Osteocyte (in vitro differentiated cells): ENCODE measurements around the gene RSPH9. TPM values are rescaled to one million over a fixed set of nuclear protein-coding genes. Genes with fewer than 3 reads are reported as not detected.

Experiments
- DNase-seq: peaks from one replicate; pipeline ENCODE4 v3.0.0; 2021; ENCODE audit warnings: mixed read lengths; ENCODE audit not compliant: unreplicated experiment; ENCODE audit errors: extremely low spot score
- H3K27ac Mint-ChIP-seq: one replicate; pipeline ENCODE4 v1.8.0; 2021; ENCODE audit warnings: mild to moderate bottlenecking, mixed read lengths; ENCODE audit not compliant: unreplicated experiment
- H3K27me3 Mint-ChIP-seq: one replicate; pipeline ENCODE4 v1.8.0; 2021; ENCODE audit warnings: mixed read lengths; ENCODE audit not compliant: unreplicated experiment
- H3K36me3 Mint-ChIP-seq: one replicate; pipeline ENCODE4 v1.8.0; 2021; ENCODE audit warnings: mixed read lengths; ENCODE audit not compliant: unreplicated experiment
- H3K4me1 Mint-ChIP-seq: one replicate; pipeline ENCODE4 v1.8.0; 2021; ENCODE audit warnings: mixed read lengths; ENCODE audit not compliant: unreplicated experiment
- H3K4me3 Mint-ChIP-seq: one replicate; pipeline ENCODE4 v1.8.0; 2021; ENCODE audit warnings: mild to moderate bottlenecking, moderate library complexity, mixed read lengths; ENCODE audit not compliant: unreplicated experiment
- H3K9me3 Mint-ChIP-seq: one replicate; pipeline ENCODE4 v1.8.0; 2021; ENCODE audit warnings: mixed read lengths; ENCODE audit not compliant: unreplicated experiment
- total RNA-seq: library from RNA; stranded (reverse); gene quantifications from 2 replicates; pipeline ENCODE4 v1.2.1, GENCODE V29; 2021
- TF ChIP-seq, protein P1 (sequence below): fragments of 200-600 bp; sonication (generic); IDR thresholded peaks from 2 replicates; pipeline ENCODE4 v1.5.0; 2021; ENCODE audit warnings: antibody characterized with exemption, mild to moderate bottlenecking, moderate library complexity

Gene RSPH9
- total RNA-seq, 1 donor from 2014 or later: 0.16 TPM

DNA sequence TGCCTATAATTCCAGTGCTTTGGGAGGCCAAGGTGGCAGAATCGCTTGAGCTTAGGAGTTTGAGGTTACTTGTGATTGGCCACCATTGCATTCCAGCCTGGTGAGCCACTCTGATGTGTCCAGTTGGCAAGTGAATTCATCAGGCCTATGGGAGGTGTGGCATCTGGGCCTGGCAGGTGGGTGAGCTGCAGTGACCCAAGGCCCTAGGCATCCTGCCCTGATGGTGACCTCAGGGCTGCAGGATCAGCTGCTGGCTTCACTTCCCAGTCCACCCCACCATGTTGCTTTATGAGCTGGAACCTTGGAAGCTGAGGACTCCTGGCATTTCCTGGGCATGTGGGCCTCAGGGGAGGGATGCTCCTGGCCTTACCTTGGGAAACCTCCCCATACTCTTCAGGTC lies 20.5 kb downstream of the RSPH9 start:
- DNase-seq: no peak
- Mint-ChIP-seq H3K27me3 (no peaks in the 10 kb centered on the region), H3K4me3 (no peak overlapping the region), H3K27ac (no peak overlapping the region), H3K36me3 (peaks cover 2% of the 10 kb centered on the region), H3K9me3 (no peaks in the 10 kb centered on the region), H3K4me1 (peaks cover 21% of the 10 kb centered on the region)
- TF ChIP-seq, protein P1, sequence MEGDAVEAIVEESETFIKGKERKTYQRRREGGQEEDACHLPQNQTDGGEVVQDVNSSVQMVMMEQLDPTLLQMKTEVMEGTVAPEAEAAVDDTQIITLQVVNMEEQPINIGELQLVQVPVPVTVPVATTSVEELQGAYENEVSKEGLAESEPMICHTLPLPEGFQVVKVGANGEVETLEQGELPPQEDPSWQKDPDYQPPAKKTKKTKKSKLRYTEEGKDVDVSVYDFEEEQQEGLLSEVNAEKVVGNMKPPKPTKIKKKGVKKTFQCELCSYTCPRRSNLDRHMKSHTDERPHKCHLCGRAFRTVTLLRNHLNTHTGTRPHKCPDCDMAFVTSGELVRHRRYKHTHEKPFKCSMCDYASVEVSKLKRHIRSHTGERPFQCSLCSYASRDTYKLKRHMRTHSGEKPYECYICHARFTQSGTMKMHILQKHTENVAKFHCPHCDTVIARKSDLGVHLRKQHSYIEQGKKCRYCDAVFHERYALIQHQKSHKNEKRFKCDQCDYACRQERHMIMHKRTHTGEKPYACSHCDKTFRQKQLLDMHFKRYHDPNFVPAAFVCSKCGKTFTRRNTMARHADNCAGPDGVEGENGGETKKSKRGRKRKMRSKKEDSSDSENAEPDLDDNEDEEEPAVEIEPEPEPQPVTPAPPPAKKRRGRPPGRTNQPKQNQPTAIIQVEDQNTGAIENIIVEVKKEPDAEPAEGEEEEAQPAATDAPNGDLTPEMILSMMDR: no peak

DNA sequence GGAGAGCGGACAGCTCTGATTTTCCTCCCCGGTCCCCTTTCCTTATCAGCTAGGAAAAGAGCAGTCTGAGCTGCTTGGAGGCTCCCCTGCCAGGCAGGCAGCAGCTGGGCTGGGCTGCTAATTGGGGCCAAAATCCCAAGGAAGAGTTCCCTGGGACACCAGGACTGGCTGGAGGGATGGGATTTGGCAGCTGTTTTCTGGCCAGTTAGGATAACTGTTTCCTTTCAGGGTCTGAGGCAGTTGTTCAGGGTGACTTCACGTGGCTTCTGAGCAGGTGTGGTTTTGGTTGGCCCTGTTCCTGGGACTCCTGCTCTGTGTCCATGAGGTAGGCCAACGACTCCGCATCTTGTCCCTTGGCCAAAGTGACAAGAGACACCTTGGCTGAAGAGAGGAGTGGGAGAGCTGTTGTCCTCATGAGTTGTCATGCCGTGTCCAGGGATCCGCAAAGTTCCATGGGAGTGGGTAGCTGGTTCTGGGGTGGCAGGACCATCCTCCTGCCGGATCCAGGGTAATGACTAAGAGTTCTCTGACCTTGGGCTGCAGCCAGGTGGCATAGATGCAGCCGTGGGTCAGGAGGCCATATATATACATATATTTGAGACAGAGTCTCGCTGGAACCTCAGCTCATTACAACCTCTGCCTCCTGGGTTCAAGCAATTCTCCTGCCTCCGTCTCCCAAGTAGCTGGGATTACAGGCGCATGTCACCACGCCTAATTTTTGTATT lies 21.5 kb downstream of the RSPH9 start:
- Mint-ChIP-seq H3K9me3 (no peaks in the 10 kb centered on the region), H3K27ac (no peak overlapping the region), H3K36me3 (peaks cover 3% of the 10 kb centered on the region), H3K4me3 (no peak overlapping the region), H3K4me1 (peaks cover 21% of the 10 kb centered on the region), H3K27me3 (no peaks in the 10 kb centered on the region)
- TF ChIP-seq, protein P1: no peak
- no peak for DNase-seq

DNA sequence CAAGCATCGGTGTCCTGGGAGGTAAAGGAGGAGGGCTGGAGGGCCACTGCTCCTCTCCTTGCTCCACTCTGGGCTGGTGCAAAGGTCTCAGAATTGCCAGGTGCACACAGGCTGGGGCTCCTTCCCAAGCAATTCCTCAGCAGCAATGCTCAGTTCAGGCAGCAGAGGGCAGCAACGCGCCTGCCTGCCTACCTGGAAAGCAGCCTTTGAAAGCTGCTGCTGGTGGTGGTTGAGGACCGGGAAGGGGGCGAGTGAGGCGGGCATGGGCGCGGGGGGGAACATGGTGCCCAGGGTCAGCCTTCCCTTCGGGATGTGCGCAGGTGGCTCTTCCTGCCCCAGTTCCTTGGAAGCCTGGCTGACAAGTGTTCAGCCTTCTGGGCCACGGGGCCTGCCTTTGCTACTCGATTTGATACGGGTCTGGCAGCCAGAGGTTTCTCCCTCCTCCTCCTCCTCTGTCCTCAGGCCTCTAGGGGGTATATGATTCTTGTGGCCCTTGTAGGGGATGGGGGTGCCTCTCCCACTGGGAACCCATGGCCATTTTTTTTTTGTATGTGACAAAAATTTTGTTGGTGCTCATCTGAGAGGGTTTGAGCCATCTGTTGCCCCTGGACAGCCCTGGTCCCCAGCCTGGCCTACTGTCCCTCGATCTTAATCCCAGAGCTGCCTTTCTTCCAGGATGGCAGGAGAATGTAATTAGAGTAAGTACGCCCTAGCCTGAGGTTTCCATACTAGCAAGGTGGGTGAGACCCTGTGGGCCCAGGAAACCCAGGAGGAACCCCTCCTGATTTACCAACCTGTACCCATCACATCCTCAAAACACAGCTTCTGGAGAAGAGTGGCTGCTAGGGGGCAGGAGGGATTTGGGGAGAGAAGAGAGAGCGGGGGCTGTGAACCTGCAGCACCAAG lies 22.7 kb downstream of the RSPH9 start:
- H3K27ac Mint-ChIP-seq: no peak overlapping the region
- peak overlapping the region; percentile 22 for H3K4me3 Mint-ChIP-seq
- H3K36me3 Mint-ChIP-seq: peaks cover 7% of the 10 kb centered on the region
- H3K27me3 Mint-ChIP-seq: no peaks in the 10 kb centered on the region
- peak; percentile 94 for DNase-seq
- no peaks in the 10 kb centered on the region for H3K9me3 Mint-ChIP-seq
- TF ChIP-seq, protein P1: peak; percentile 97
- H3K4me1 Mint-ChIP-seq: peaks cover 21% of the 10 kb centered on the region

DNA sequence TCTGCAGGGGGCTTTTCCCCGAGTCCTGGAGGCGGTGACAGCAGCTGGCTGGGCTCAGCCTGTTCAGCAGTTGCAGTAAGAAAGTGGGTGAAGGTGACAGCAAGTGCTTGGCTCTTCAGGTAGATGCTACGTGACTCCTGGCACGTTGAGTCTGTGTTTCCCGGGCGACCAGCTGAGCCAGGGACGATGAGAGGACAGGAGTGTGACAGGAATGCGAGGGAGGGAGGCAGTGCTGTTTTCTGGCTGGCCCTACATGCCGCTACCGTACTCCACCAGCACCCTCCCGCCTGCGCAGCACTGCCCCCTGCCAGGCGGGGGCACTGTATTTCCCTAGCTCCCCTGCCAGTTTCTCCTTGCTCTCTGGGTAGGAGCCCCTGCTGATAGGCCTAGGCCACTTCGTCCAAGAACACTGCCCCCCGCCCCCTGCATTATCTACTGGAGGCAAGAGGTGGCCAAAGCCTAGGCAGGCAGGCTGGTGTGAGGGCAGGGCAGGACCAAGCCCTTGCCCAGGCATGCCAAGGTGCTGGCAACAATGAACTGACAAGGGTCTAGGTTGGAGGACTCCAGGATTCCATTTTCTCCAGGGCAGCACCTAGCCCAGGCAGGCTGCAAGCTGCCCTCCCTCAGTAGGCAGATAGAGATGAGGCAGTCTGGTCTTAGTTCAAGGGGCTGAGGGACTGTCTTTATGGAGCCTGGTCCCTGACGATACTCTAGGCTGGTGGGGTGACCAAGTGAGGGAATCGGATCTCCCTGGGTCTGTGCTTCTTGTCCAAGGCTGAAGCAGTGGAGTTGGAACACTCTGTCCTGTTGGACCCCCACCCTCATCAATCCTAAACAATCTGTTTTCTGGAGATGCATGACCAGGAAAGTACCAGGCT lies 23.6 kb downstream of the RSPH9 start:
- Mint-ChIP-seq H3K9me3 (no peaks in the 10 kb centered on the region), H3K36me3 (peaks cover 13% of the 10 kb centered on the region), H3K27me3 (no peaks in the 10 kb centered on the region), H3K4me1 (peaks cover 21% of the 10 kb centered on the region), H3K4me3 (no peak overlapping the region), H3K27ac (no peak overlapping the region)
- TF ChIP-seq, protein P1: peak; percentile 61
- no peak for DNase-seq
